ENCODE results near the gene LMLN.
A peak's percentile ranks its signal among the peaks of the same experiment; 100 is the strongest.
"Not testable (repeated sequence)": the region's sequence is repeated elsewhere in the genome, so short reads cannot be mapped to it uniquely, and the experiment has no call there.

Gene LMLN

DNA sequence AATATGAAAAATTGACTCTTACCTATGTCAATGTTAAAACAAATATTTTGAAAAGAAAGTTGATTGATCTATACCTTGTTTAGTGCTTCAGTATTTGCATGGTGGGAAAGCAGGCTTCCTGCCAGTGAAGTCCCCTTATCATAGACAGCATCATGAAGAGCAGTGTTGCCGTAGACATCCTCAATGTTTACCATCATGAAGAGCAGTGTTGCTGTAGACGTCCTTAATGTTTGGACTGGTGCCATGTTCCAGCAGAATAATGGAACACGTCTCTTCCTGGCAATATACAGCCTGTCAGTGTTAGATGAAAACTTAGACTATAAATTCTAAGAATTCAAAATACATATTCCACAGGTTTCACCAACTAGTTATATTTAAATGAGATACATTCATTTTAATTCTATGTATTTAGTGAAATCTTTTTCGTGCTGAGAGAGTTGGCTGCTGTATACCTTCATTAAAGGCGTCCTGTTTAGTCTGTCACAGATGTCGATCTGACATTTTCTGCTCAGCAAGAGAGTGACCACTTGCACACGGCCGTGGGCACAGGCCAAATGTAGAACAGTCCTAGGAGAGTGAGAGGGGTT is 116.8 kb downstream of the LMLN start:
- no peak for DNase-seq (ENCODE audit: low read depth in 4 of 4, low spot score in 1 of 4)

DNA sequence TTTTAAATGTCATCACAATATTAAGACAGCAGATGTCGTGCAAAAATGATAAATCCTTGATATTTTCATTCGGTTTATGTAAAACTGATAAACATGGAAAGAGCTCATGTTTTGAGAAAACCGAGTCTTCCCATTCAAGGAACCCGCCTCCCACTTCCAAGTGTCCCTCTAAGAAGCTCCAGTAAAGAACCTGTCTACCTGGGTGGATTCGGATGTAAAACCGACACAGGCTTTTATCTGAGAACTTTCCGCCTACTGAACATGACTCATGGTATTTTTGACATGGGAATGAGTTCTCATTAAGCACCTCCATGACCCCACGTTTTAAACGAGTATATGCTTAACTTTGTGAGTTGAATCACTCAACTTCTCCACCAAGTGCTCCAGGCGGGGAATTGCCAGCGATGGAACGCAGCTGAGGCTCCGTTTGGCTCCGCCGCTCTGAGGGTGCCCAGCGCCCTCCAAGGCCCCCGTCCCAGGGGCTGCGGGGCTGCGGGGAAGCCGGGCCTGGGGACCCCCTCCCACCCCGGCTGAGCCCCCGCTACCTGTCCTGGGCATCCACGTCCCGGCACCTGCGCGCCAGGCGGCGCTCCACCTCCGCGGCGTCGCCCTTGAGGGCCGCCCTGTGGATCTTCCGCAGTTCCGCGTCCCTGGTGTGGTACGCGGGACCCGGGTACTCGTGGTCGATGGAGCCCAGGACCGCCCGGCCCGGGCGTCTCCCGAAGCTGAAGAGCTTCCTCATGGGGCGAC is 119.9 kb downstream of the LMLN start:
- peak in 2 of 4 experiments; percentile 28 to 30 for DNase-seq (ENCODE audit: low read depth in 4 of 4, low spot score in 1 of 4)

DNA sequence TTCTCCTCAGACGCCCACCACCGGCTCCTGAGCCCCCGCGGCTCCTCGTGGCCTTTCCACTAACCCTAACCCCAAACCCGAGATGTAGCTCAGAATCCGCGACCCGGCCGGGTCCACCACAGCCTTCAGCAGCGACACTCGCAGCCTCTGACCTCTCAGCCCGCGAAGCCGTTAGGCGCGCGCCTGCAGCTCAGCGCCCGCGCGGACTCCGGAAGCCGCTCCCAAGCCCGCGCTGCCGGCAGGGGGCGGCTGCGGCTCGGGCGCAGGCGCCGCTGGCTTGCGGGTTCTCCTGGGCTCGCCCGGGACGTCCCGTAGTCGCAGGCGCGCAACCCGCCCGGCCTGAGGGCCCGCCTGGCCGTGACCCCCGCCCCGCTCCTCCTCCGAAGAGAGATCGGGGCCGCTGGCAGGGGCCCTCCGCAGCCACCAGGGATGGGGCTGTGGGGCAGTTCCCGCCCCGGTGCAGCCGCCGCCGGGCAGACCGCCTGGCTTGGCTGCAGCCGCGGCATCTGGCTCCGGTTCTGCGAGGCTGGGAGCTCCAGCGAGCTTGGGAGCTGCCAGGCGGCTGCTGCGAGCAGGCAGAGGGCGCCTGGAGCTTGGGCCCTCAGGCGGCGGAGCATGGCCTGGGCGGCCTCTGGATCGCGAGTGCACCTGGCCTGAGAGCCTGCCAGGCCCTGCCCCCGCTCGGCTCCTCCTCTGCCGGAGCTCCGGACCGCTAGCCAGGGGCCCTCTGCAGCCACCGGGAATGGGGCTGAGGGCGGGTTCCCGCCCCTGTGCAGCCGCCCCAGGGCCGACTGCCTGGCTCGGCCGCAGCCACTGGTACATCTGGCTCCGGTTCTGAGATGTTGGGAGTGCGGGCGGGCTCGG is 120.7 kb downstream of the LMLN start:
- DNase-seq (ENCODE audit: low read depth in 4 of 4, low spot score in 1 of 4) = peak; percentile 46 to 73 (median 56)

- no peak for DNase-seq (ENCODE audit: low read depth in 4 of 4, low spot score in 1 of 4)
These were observed 121.4 kb downstream of the LMLN start for GRCh38 chr3:198081421-198081844.

GRCh38 chr3:198082226-198082625 is 122.2 kb downstream of the LMLN start:
- DNase-seq (ENCODE audit: low read depth in 4 of 4, low spot score in 1 of 4) = not testable (repeated sequence)

- no peak for DNase-seq (ENCODE audit: low read depth in 4 of 4, low spot score in 1 of 4)
These were observed 128.5 kb downstream of the LMLN start for GRCh38 chr3:198088421-198088955.

GRCh38 chr3:198090795-198091332 is 130.8 kb downstream of the LMLN start:
- DNase-seq (ENCODE audit: low read depth in 4 of 4, low spot score in 1 of 4) = no peak

DNA sequence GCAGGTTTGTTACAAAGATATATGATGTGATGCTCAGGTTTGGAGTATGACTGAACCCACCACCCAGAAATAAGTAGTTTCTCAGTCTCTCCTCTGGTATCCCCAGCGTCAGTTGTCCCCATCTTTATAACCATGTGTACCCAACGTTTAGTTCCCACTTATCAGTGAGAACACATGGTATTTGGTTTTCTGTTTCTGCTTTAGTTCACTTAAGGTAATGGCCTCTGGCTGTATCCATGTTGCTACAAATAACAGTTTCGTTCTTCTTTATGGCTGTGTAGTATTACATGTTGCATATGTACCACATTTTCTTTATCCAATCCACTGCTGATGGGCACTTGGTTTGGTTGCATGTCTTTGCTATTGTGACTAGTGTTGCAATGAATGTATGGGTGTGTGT is 132.3 kb downstream of the LMLN start:
- DNase-seq (ENCODE audit: low read depth in 4 of 4, low spot score in 1 of 4) = no peak

- no peak for DNase-seq (ENCODE audit: low read depth in 4 of 4, low spot score in 1 of 4)
These were observed 133.2 kb downstream of the LMLN start for GRCh38 chr3:198093112-198093679.

All from stimulated activated CD4-positive, alpha-beta T cell treated with anti-CD3 and anti-CD28 coated beads, Interleukin-1b, Interleukin-23, amount 100 ng/mL, for 24 hours (primary cell).